ENCODE data around the gene TBXAS1.

DNA sequence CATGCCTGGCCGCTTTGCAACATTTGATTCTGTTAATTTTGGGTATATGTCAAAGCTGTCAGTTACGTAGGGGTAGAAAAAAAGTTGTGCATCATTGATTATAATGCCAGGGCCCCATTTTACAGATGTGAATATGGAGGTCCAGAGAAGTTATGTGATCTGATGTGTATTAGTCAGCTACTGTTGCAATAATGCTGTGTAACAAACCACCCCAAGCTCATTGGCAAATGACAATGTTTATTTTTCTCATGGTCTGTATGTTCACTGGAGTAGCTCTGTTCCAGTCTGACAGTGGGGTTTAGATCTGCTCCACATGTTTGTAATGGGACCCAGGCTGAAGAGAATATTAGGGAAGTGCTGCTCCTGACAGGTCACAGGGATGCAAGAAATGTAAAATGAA lies 19.2 kb downstream of the TBXAS1 start:
- TF ChIP-seq EZH2 (optimal IDR thresholded peaks at IDR 0.05; ENCODE audit: low read depth, low read length) = no peak
- TF ChIP-seq, protein P1, sequence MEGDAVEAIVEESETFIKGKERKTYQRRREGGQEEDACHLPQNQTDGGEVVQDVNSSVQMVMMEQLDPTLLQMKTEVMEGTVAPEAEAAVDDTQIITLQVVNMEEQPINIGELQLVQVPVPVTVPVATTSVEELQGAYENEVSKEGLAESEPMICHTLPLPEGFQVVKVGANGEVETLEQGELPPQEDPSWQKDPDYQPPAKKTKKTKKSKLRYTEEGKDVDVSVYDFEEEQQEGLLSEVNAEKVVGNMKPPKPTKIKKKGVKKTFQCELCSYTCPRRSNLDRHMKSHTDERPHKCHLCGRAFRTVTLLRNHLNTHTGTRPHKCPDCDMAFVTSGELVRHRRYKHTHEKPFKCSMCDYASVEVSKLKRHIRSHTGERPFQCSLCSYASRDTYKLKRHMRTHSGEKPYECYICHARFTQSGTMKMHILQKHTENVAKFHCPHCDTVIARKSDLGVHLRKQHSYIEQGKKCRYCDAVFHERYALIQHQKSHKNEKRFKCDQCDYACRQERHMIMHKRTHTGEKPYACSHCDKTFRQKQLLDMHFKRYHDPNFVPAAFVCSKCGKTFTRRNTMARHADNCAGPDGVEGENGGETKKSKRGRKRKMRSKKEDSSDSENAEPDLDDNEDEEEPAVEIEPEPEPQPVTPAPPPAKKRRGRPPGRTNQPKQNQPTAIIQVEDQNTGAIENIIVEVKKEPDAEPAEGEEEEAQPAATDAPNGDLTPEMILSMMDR (IDR thresholded peaks at IDR 0.05; ENCODE audit: low read length) = no peak
